ENCODE measurements around the gene CRY2.

CRY2 gene

DNA sequence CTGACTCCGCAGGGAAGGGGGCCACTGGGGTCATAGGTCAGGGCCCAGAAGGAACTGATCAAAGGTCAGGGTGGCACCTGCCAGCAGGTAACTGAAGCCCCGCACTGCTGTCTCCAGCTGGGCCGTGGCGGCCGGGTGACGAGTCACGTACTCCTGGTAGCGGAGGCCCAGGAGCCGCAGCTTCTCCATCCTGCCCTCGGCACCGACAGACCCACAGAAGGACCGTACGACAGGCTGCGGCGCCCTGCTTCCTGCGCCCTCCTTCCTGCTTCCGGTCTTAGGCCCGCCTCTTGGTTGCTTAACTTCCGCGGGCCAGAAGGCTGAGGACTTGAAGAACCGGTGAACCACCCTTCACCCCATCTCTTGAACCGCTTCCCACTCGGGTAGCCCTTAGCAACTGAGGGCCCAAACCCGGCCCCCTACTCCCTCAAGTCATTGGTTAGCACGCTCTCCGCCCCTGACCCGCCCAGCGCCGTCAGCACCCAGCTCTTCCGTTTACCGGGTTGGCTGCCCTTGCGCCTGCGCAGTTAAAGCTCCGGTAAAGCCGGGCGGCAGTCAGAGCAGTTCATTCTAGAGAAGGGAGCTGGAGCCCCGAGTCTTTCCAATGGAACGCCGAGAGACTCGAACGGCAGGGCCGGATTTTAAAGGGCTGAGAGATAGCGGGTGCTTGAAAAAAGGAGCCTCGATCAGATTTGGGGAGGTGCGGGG lies 70.5 kb downstream of the CRY2 start, which contains the start of gene PEX16:
Gene PEX16, minus strand, starts transcription at position 255 of the 708 bp plus-strand sequence. Its CDS starts 66 bp downstream, at position 189.
- TF ChIP-seq, protein P1, sequence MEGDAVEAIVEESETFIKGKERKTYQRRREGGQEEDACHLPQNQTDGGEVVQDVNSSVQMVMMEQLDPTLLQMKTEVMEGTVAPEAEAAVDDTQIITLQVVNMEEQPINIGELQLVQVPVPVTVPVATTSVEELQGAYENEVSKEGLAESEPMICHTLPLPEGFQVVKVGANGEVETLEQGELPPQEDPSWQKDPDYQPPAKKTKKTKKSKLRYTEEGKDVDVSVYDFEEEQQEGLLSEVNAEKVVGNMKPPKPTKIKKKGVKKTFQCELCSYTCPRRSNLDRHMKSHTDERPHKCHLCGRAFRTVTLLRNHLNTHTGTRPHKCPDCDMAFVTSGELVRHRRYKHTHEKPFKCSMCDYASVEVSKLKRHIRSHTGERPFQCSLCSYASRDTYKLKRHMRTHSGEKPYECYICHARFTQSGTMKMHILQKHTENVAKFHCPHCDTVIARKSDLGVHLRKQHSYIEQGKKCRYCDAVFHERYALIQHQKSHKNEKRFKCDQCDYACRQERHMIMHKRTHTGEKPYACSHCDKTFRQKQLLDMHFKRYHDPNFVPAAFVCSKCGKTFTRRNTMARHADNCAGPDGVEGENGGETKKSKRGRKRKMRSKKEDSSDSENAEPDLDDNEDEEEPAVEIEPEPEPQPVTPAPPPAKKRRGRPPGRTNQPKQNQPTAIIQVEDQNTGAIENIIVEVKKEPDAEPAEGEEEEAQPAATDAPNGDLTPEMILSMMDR (IDR thresholded peaks at IDR 0.05; ENCODE audit: extremely low read depth, insufficient read depth, missing control alignments): no peak
- peak; percentile 99 for DNase-seq (ENCODE audit: low spot score)
- in situ Hi-C loops (cut with MboI; ENCODE audit: low pct_unique_long_range_greater_than_20kb, low sequenced_read_pairs, unreplicated experiment): no loop called here

DNA sequence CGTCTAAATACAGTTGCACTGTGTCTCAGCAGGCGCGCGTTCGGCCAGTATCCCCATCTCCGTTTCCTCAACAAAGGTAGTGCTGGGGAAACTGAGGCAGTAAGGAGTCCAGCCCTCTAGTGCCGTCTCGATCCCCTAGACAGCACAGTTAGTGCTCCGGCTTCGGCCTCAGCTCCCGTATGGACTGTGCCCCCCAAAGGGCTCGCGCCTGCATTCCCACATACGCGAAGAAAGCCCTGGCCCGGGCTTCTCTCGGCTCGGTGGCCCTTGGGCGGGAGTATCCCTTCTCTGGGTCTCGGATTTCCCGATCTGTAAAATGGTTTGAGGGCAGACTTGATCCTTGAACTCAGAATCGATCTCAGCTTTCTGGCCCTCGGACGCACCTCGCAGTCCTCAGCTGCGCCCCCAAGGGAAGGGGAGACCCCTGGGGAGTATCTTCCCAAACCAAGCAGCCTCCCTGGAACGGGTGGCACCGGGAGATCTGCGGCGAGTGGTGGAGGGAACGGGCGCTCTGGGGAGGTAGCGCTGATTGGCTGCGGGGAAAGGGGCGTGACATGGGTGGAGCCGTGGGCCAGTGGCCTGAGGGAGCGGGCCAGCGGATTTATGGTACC lies 71.2 kb downstream of the CRY2 start:
- TF ChIP-seq, protein P1 (IDR thresholded peaks at IDR 0.05; ENCODE audit: extremely low read depth, insufficient read depth, missing control alignments): no peak

DNA sequence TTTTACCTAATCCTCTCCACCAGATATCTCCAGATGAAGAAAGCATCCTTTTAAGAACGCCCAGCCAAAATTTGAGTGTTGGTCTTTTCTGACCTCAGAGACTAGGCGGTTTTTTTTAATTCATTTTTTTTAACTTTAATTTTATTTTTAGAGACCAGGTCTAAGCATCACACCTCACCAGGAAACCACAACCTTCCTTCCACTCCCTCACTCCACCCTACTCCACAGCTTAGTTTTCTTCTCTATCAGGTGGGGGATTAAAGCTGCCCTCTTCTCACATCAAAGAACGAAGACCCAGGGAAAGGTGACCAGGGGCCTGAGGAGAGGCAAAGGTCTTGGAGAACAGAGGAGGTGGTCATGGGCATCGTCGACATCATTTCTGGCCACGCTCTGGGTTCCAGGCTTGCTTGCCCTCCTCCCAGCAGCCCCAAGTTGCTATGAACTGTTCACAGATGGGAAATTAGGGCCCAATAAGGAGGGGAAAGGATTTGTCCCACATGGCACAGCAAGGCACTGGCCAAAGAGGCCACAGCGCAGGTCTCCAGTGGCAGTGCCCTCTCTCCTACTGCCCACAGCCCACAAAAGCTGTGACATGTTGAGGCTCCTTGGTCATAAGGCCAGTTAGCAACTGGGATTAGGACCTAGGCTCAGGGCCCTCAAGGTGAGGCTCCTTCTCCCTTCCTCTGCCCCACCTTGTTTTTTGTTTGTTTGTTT lies 71.8 kb downstream of the CRY2 start:
- in situ Hi-C loops (cut with MboI; ENCODE audit: low pct_unique_long_range_greater_than_20kb, low sequenced_read_pairs, unreplicated experiment): no loop called here
- DNase-seq (ENCODE audit: low spot score): no peak
- TF ChIP-seq, protein P1 (IDR thresholded peaks at IDR 0.05; ENCODE audit: extremely low read depth, insufficient read depth, missing control alignments): no peak

More for the DNA sequence above, 71.2 kb downstream of the CRY2 start:
- DNase-seq (ENCODE audit: low spot score): peak; percentile 87
- in situ Hi-C loops (cut with MboI; ENCODE audit: low pct_unique_long_range_greater_than_20kb, low sequenced_read_pairs, unreplicated experiment): no loop called here

DNA sequence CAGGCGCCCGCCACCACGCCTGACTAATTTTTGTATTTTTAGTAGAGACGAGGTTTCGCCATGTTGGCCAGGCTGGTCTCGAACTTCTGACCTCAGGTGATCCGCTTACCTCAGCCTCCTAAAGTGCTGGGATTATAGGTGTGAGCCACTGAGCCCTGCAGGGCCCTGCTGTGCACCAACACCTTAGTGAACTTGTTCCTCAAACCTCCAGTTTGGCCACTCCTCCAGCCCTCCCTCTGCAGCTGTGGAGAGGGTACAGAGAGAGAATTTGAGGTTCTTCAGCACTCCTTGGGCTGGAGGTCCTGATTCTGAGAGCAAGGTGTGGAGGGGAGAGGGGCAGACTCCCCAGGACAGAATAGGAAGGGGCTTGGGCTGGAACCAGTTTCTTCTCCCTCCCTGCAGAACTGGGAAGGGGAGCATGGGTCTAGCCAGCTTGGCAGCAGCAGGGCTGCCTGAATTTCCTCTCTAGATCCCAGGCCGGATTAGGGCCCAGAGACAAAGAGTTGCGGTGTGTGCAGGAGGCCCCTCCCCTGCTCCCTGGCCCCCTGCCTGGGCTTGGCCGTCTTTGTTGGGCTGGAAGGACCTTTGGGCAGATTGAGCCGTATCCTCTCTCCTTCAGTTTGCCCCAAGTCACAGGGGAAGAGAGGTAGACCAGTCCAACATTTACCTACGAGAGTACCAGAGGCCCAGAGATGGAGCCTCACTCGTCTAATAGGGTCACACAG lies 72.7 kb downstream of the CRY2 start:
- in situ Hi-C loops (cut with MboI; ENCODE audit: low pct_unique_long_range_greater_than_20kb, low sequenced_read_pairs, unreplicated experiment): no loop called here
- no peak for DNase-seq (ENCODE audit: low spot score)
- TF ChIP-seq, protein P1 (IDR thresholded peaks at IDR 0.05; ENCODE audit: extremely low read depth, insufficient read depth, missing control alignments): no peak

DNA sequence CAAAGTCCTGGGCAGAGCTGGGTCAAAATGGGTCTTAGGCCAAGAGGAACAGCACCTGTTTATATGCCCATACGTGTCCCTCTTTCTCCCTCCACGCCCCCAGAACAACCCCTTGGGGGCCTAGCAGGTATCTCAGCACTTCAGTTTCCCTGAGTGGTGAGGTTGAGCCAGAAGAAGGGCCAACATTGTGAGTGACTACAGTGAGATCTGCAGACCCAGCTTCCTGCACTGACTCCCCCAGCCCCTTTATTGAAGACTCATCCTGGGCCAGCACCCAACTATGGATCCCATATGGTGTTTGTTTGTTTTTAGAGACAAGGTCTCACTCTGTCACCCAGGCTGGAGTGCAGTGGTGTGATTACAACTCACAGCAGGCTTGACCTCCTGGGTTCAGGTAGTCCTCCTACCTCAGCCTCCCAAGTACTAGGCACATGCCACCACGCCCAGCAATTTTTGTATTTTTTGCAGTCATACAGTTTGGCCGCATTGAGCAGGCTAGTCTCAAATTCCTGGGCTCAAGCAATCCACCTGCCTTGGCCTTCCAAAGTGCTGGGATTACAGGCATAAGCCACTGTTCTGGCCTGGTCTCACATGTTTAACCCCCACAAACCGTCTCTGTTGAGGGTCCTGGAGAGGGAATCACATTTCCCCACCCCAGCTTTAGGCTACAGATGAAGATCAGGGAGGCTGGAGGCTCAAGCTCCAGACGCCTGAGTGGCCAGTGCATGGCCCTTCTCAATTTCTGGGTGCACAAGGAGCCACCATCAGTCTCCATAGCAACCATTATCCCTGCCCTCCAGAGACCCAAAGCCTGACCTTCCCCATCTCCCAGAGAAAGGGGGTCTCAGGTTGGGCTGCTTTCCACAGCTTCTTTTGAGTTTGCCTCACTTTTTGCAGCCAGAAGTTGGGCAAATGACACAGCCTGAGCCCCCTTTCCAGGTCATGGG lies 73.5 kb downstream of the CRY2 start:
- no peak for DNase-seq (ENCODE audit: low spot score)
- TF ChIP-seq, protein P1 (IDR thresholded peaks at IDR 0.05; ENCODE audit: extremely low read depth, insufficient read depth, missing control alignments): no peak
- in situ Hi-C loops (cut with MboI; ENCODE audit: low pct_unique_long_range_greater_than_20kb, low sequenced_read_pairs, unreplicated experiment): no loop called here
